Mammary epithelial cell (primary cell): Measurements from ENCODE around the gene EID3.

ENCODE experiments used
- CTCF ChIP-seq, 2 donors: IDR thresholded peaks in 1 of 2; conservative IDR thresholded peaks in 1 of 2; 2 replicates each; pipeline ENCODE4 v1.5.1; 2011 to 2012; ENCODE audit warnings: inconsistent platforms in 2 of 2, low read length in 2 of 2, mild to moderate bottlenecking in 2 of 2, control low read depth in 1 of 2, low read depth in 1 of 2; ENCODE audit not compliant: insufficient read depth in 1 of 2; ENCODE audit errors: extremely low read depth in 1 of 2
- EZH2 ChIP-seq: IDR thresholded peaks from 2 replicates; pipeline ENCODE4 v1.6.1; 2012; ENCODE audit warnings: low read length, inconsistent platforms, borderline replicate concordance

GRCh38 chr12:104275689-104276088 lies 27.9 kb upstream of the EID3 start:
- TF ChIP-seq CTCF (conservative IDR thresholded peaks at IDR 0.05 in 1 of 2, IDR thresholded peaks at IDR 0.05 in 1 of 2; ENCODE audit: extremely low read depth in 1 of 2, insufficient read depth in 1 of 2, low read depth in 1 of 2, low read length in 2 of 2) (no peak), EZH2 (no peak)
